HK-2 (cell line): ENCODE data around the gene LRTM2.
"Not testable (repeated sequence)": the region's sequence is repeated elsewhere in the genome, so short reads cannot be mapped to it uniquely, and the experiment has no call there.

Experiments
- DNase-seq: peaks from one replicate; pipeline ENCODE4 v3.0.0-alpha.2; 2018; ENCODE audit not compliant: unreplicated experiment

The LRTM2 gene

GRCh38 chr12:1811281-1811947 is 9.0 kb upstream of the LRTM2 start:
- no peak for DNase-seq

- DNase-seq = no peak
Measured at GRCh38 chr12:1811948-1812291, 8.4 kb upstream of the LRTM2 start.

- no peak for DNase-seq
Measured at GRCh38 chr12:1812650-1813302, 7.6 kb upstream of the LRTM2 start.

- DNase-seq = no peak
Measured at GRCh38 chr12:1814266-1814665, 6.1 kb upstream of the LRTM2 start.

GRCh38 chr12:1815108-1815507 is 5.3 kb upstream of the LRTM2 start:
- DNase-seq = no peak

GRCh38 chr12:1815814-1816729 is 4.3 kb upstream of the LRTM2 start:
- no peak for DNase-seq

GRCh38 chr12:1816730-1817348 is 3.5 kb upstream of the LRTM2 start:
- DNase-seq = no peak

- DNase-seq = not testable (repeated sequence)
Measured at GRCh38 chr12:1817928-1818327, 2.4 kb upstream of the LRTM2 start.

GRCh38 chr12:1819050-1819449 is 1.3 kb upstream of the LRTM2 start:
- no peak for DNase-seq

- no peak for DNase-seq
Measured at GRCh38 chr12:1819571-1819970, 794 bp upstream of the LRTM2 start.

- no peak for DNase-seq
Measured at GRCh38 chr12:1820896-1821291, 529 bp downstream of the LRTM2 start.

- DNase-seq = peak; percentile 25
Measured at GRCh38 chr12:1821805-1822204, 1.4 kb downstream of the LRTM2 start.

- DNase-seq = no peak
Measured at GRCh38 chr12:1822699-1823098, 2.3 kb downstream of the LRTM2 start.

GRCh38 chr12:1823237-1823636 is 2.9 kb downstream of the LRTM2 start:
- DNase-seq = no peak

GRCh38 chr12:1825382-1826102 is 5.2 kb downstream of the LRTM2 start:
- DNase-seq = no peak

GRCh38 chr12:1826401-1826800 is 6.0 kb downstream of the LRTM2 start:
- no peak for DNase-seq

- DNase-seq = no peak
Measured at GRCh38 chr12:1826867-1827705, 6.7 kb downstream of the LRTM2 start.

- DNase-seq = no peak
Measured at GRCh38 chr12:1827826-1828805, 7.8 kb downstream of the LRTM2 start.

- DNase-seq = peak; percentile 74
Measured at GRCh38 chr12:1828856-1829255, 8.5 kb downstream of the LRTM2 start.
